AG10803 (cell line): ENCODE data around the gene TRIM15.

ENCODE experiments used
- DNase-seq: peaks from one replicate; pipeline ENCODE4 v3.0.0; 2010; ENCODE audit warnings: low read depth
- H3K4me3 ChIP-seq: 2 replicates; pipeline ENCODE4 v1.5.1; 2011; ENCODE audit warnings: mild to moderate bottlenecking, low read length, control low read depth
- TF ChIP-seq, protein P1 (sequence below): conservative IDR thresholded peaks from 2 replicates; pipeline ENCODE4 v1.5.1; 2011; ENCODE audit warnings: mild to moderate bottlenecking, low read length, control low read depth, inconsistent platforms

Gene TRIM15

GRCh38 chr6:30178837-30179236, 15.5 kb downstream of the TRIM15 start:
- H3K4me3 ChIP-seq, result no peak overlapping the region
- TF ChIP-seq, protein P1, sequence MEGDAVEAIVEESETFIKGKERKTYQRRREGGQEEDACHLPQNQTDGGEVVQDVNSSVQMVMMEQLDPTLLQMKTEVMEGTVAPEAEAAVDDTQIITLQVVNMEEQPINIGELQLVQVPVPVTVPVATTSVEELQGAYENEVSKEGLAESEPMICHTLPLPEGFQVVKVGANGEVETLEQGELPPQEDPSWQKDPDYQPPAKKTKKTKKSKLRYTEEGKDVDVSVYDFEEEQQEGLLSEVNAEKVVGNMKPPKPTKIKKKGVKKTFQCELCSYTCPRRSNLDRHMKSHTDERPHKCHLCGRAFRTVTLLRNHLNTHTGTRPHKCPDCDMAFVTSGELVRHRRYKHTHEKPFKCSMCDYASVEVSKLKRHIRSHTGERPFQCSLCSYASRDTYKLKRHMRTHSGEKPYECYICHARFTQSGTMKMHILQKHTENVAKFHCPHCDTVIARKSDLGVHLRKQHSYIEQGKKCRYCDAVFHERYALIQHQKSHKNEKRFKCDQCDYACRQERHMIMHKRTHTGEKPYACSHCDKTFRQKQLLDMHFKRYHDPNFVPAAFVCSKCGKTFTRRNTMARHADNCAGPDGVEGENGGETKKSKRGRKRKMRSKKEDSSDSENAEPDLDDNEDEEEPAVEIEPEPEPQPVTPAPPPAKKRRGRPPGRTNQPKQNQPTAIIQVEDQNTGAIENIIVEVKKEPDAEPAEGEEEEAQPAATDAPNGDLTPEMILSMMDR, result no peak
- no peak for DNase-seq

GRCh38 chr6:30180145-30180544, 16.8 kb downstream of the TRIM15 start:
- DNase-seq, result no peak
- TF ChIP-seq, protein P1, result no peak
- no peak overlapping the region for H3K4me3 ChIP-seq

- no peak for DNase-seq
- TF ChIP-seq, protein P1, result no peak
- H3K4me3 ChIP-seq, result no peak overlapping the region
These were observed 21.2 kb downstream of the TRIM15 start for GRCh38 chr6:30184417-30185031.

DNA sequence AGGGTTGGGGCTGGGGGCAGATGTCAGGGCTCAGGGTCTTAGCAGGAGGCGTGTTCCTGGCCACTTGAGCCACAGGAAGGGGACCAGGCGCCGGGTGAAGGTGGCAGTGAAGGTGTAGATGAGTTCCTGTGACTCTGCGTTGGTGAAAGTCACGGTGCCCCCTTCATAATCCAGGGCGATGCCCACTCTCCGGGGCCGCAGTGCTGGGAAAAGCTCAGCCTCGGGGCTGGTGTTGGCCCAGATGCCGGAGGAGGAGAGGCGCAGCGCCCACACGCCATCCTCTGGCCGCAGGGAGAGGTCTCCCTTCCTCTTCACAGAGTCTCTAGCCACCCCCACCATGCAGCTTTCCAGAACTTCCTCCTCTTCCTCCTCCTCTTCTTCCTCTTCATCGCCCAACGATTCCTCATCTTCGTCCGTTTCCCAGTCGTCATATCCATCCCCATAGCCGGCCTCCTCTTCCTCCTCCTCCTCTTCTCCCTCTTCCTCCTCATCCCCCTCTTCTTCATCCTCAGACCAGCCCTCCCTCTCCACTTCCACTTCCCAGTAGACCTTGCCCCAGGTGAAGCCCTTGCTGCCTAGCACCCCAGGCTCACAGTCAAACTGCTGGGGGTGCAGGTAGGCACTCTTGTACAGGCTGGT, 22.6 kb downstream of the TRIM15 start:
- TF ChIP-seq, protein P1, result no peak
- no peak overlapping the region for H3K4me3 ChIP-seq
- no peak for DNase-seq

DNA sequence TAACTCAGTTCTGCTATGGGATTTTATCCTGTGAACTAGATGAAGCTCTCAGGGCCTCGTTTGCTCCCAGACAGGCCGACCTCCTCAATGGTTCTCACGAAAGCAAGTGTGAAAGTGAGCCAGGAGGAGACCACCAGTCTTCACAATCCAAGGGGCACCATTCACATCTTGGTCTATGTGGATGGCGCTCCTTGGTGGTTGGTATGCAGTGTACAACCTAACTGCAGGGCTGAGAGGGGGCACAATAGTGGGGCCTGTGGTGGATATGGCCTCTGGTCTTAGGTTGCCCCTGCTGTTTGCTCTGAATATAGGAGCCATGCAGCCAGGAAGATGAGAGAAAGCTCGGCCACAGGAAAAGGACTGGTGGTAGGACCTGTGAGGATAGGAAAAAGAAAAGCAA, 25.2 kb downstream of the TRIM15 start:
- DNase-seq, result no peak
- no peak overlapping the region for H3K4me3 ChIP-seq
- TF ChIP-seq, protein P1, result no peak

- DNase-seq, result no peak
- TF ChIP-seq, protein P1, result no peak
- no peak overlapping the region for H3K4me3 ChIP-seq
These were observed 28.7 kb downstream of the TRIM15 start for GRCh38 chr6:30192076-30192475.
